ENCODE results near the gene UQCC5.

Gene UQCC5

GRCh38 chr3:52519445-52520140 is 16.8 kb upstream of the UQCC5 start:
- Mint-ChIP-seq H3K27ac (peak overlapping the region; percentile 57), H3K9me3 (no peaks in the 10 kb centered on the region), H3K36me3 (ENCODE audit: low read depth) (peaks cover 8% of the 10 kb centered on the region), H3K4me1 (peaks cover 6% of the 10 kb centered on the region), H3K27me3 (ENCODE audit: low read depth, poor library complexity) (peaks cover 11% of the 10 kb centered on the region), H3K4me3 (no peak overlapping the region)
- TF ChIP-seq CTCF (IDR thresholded peaks at IDR 0.05): no peak
- no peak for DNase-seq

- peaks cover 8% of the 10 kb centered on the region for H3K36me3 Mint-ChIP-seq (ENCODE audit: low read depth)
- peaks cover 9% of the 10 kb centered on the region for H3K27me3 Mint-ChIP-seq (ENCODE audit: low read depth, poor library complexity)
- H3K9me3 Mint-ChIP-seq: no peaks in the 10 kb centered on the region
- H3K4me3 Mint-ChIP-seq: no peak overlapping the region
- peaks cover 3% of the 10 kb centered on the region for H3K4me1 Mint-ChIP-seq
- no peak for DNase-seq
- no peak overlapping the region for H3K27ac Mint-ChIP-seq
- no peak for TF ChIP-seq CTCF (IDR thresholded peaks at IDR 0.05)
Observed at GRCh38 chr3:52520141-52520667, 16.2 kb upstream of the UQCC5 start.

- Mint-ChIP-seq H3K4me3 (no peak overlapping the region), H3K36me3 (ENCODE audit: low read depth) (peaks cover 15% of the 10 kb centered on the region), H3K4me1 (peaks cover 5% of the 10 kb centered on the region), H3K27me3 (ENCODE audit: low read depth, poor library complexity) (peaks cover 7% of the 10 kb centered on the region), H3K9me3 (no peaks in the 10 kb centered on the region), H3K27ac (no peak overlapping the region)
- DNase-seq: no peak
- TF ChIP-seq CTCF (IDR thresholded peaks at IDR 0.05): no peak
Observed at GRCh38 chr3:52520716-52521487, 15.5 kb upstream of the UQCC5 start.

GRCh38 chr3:52521488-52521824 is 14.9 kb upstream of the UQCC5 start:
- H3K36me3 Mint-ChIP-seq (ENCODE audit: low read depth): peaks cover 18% of the 10 kb centered on the region
- no peak for TF ChIP-seq CTCF (IDR thresholded peaks at IDR 0.05)
- H3K4me1 Mint-ChIP-seq: peaks cover 9% of the 10 kb centered on the region
- peaks cover 7% of the 10 kb centered on the region for H3K27me3 Mint-ChIP-seq (ENCODE audit: low read depth, poor library complexity)
- H3K27ac Mint-ChIP-seq: no peak overlapping the region
- no peaks in the 10 kb centered on the region for H3K9me3 Mint-ChIP-seq
- no peak for DNase-seq
- no peak overlapping the region for H3K4me3 Mint-ChIP-seq

- no peak for DNase-seq
- Mint-ChIP-seq H3K36me3 (ENCODE audit: low read depth) (peaks cover 21% of the 10 kb centered on the region), H3K9me3 (no peaks in the 10 kb centered on the region)
Observed at GRCh38 chr3:52521881-52522650, 14.3 kb upstream of the UQCC5 start.

More at GRCh38 chr3:52521881-52522650, 14.3 kb upstream of the UQCC5 start:
- TF ChIP-seq CTCF (IDR thresholded peaks at IDR 0.05): no peak
- Mint-ChIP-seq H3K4me1 (peaks cover 15% of the 10 kb centered on the region), H3K4me3 (no peak overlapping the region), H3K27ac (no peak overlapping the region), H3K27me3 (ENCODE audit: low read depth, poor library complexity) (peaks cover 7% of the 10 kb centered on the region)
